ENCODE data around the gene PGGHG.

- TF ChIP-seq CTCF (IDR thresholded peaks at IDR 0.05) (no peak), POLR2A (IDR thresholded peaks at IDR 0.05) (no peak)
These were observed 27.3 kb upstream of the PGGHG start for GRCh38 chr11:261624-262023.

All from right lobe of liver (tissue), 4 donors.